Measurements from ENCODE around the gene TMTC3.

The TMTC3 gene

DNA sequence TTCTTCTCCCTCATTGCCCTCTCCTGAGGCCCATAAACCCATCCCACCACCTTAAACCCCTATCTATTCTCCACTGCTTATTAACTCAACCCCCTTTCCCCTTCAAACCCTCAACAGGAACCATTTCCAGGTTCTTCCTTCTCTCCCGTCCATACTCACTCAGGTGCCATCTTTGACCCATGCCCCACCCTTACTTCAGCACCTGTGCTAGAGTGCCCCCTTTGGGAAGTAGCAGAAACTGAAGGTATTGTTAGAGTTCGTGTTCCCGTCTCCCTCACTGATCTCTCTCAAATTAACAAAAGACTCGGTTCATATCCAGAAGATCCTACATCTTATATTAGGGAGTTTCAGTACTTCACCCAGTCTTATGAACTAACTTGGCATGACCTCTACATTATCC is 86.6 kb downstream of the TMTC3 start:
- DNase-seq: no peak

GRCh38 chr12:88230271-88230670 is 88.2 kb downstream of the TMTC3 start:
- no peak for DNase-seq

- no peak for DNase-seq
Measured at GRCh38 chr12:88235183-88235833, 93.2 kb downstream of the TMTC3 start.

DNA sequence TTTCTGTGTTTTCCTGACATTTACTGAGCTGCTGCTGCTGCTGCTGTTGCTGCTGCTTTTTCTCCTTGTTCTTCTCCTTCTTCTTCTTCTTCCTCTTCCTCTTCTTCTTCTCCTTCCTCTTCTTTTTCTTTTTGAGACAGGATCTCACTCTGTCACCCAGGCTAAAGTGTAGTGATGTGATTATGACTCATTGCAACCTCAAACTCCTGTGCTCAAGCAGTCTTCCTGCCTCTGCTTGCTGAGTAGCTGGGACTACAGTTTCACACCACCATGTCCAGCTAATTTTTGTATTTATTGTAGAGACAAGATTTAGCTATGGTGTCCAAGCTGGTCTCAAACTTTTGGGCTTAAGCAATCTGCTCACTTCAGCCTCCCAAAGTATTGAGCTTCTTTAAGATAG is 95.8 kb downstream of the TMTC3 start:
- DNase-seq: no peak

DNA sequence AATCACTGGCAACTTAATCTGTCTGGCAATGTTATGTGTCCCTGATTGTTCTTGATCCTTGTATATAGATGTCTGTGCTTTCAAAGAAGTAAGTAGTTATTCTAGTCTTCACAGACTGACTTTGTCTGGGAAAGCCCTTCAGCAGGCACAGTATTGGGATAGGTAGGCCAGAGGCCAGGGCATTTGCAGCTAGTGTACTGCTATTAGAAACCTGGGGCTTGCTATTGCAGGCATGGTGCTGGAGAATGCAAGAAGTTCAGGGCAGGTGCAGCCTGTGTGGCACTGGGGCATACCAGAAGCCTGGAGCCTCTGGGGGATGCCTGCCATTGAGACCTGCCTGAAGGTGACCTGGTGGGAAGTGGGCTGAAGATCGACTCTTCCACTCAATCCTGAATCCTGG is 96.3 kb downstream of the TMTC3 start:
- no peak for DNase-seq

DNA sequence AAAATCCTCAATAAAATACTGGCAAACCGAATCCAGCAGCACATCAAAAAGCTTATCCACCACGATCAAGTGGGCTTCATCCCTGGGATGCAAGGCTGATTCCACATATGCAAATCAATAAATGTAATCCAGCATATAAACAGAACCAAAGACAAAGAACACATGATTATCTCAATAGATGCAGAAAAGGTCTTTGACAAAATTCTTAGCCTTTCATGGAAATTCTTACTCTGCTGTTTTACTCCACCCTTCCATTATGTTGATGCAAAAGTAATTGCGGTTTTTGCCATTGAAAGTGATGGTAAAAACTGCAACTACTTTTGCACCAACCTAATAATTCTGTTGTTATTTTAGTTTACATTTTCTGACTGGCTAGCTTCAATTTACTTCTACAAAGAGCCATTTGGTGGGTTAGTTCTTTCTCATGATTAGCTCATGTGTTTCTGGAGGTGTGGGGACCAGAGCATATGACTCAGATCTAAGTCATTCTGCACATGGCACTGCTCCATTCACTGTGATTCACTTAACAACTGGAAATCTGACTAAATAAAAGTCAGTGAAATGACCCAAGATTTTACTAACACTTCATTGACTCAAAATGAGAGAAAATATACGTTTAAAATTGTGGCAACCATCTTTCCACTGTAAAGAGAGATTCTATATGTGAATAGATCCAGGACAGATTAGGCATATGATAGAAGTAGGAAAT is 99.9 kb downstream of the TMTC3 start:
- no peak for DNase-seq

DNA sequence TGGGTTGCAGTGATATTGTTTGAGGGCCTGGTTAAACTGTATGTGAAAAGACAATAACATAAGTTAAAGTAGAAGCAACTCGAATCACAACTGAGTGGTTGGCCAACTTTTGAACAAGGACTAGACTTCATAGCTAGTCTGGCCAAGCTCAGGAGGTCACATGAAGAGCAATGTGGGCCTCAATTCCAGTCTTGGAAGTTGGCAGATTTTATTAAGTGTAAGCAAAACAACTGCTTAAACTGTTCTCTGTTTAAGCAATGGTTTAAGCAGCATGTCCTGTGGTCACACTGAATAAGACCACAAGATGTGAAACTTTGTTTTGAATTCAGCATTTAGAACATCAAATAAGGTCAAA is 100.4 kb downstream of the TMTC3 start:
- DNase-seq: no peak

- DNase-seq: no peak
Measured at GRCh38 chr12:88242939-88243338, 100.8 kb downstream of the TMTC3 start.

DNA sequence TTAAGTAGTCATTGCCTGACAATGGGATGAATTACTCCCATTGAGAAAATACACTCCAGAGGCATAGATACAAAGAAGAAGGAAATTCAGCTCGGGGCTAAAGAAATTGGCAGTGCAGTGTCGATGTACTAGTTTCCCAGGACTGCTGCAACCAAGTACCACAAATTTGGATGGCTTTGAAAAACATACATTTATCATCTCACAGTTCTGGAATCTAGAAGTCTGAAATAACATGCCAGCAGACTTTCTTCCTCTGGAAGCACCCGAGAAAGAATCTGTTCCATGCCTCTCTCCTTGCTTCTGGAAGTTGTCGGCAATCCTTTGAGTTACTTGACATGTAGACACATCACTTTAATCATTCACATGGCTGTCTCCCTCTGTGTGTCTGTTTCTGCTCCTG is 101.9 kb downstream of the TMTC3 start:
- no peak for DNase-seq

DNA sequence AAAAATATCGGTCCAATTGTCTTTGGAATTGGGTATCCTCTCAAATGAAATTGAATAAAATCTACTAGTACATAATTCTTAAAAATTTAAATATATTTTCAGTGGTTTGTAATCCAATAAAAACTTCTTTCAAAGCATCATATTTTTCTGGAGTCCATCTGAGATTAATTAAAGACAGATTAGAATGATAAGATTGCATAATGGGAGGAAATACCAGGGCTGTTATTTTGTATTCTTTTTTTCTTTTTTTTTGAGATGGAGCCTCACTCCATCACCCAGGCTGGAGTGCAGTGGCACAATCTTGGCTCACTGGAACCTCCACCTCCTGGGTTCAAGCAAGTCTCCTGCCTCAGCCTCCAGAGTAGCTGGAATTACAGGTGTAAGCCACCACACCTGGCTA is 103.8 kb downstream of the TMTC3 start:
- DNase-seq: no peak

GRCh38 chr12:88247241-88247643 is 105.1 kb downstream of the TMTC3 start:
- no peak for DNase-seq

- no peak for DNase-seq
Measured at GRCh38 chr12:88248606-88249005, 106.5 kb downstream of the TMTC3 start.

Measured in NCI-H2029 (cell line).